NCI-H146 (cell line): ENCODE results near the gene PPM1L.
A peak's percentile ranks its signal among the peaks of the same experiment; 100 is the strongest.

ENCODE experiments used
- DNase-seq: peaks from one replicate; lab custom pipeline; 2025; lab: John Stamatoyannopoulos, UW

PPM1L gene

GRCh38 chr3:161100994-161101393 is 345.0 kb downstream of the PPM1L start:
- DNase-seq: no peak

GRCh38 chr3:161101609-161102008 is 345.6 kb downstream of the PPM1L start:
- DNase-seq: no peak

- no peak for DNase-seq
Observed at GRCh38 chr3:161103776-161104385, 347.9 kb downstream of the PPM1L start.

- DNase-seq: peak; percentile 92
Observed at GRCh38 chr3:161104561-161105551, 348.8 kb downstream of the PPM1L start, which contains the start of gene B3GALNT1. B3GALNT1 (minus strand) TSS chr3:161105349; CDS start chr3:161086754, 18,595 bp downstream.

- DNase-seq: no peak
Observed at GRCh38 chr3:161107311-161107710, 351.3 kb downstream of the PPM1L start.

GRCh38 chr3:161108840-161109239 is 352.8 kb downstream of the PPM1L start:
- DNase-seq: no peak

GRCh38 chr3:161117646-161118045 is 361.6 kb downstream of the PPM1L start:
- no peak for DNase-seq

- DNase-seq: no peak
Observed at GRCh38 chr3:161126495-161126894, 370.5 kb downstream of the PPM1L start.
